Measurements from ENCODE around the gene PLEKHA4. TPM values are rescaled to one million over a fixed set of nuclear protein-coding genes. Genes with fewer than 3 reads are reported as not detected.

The PLEKHA4 gene
- polyA plus RNA-seq, 3 donors = 0.69 to 1.5 (median 1.1) TPM

DNA sequence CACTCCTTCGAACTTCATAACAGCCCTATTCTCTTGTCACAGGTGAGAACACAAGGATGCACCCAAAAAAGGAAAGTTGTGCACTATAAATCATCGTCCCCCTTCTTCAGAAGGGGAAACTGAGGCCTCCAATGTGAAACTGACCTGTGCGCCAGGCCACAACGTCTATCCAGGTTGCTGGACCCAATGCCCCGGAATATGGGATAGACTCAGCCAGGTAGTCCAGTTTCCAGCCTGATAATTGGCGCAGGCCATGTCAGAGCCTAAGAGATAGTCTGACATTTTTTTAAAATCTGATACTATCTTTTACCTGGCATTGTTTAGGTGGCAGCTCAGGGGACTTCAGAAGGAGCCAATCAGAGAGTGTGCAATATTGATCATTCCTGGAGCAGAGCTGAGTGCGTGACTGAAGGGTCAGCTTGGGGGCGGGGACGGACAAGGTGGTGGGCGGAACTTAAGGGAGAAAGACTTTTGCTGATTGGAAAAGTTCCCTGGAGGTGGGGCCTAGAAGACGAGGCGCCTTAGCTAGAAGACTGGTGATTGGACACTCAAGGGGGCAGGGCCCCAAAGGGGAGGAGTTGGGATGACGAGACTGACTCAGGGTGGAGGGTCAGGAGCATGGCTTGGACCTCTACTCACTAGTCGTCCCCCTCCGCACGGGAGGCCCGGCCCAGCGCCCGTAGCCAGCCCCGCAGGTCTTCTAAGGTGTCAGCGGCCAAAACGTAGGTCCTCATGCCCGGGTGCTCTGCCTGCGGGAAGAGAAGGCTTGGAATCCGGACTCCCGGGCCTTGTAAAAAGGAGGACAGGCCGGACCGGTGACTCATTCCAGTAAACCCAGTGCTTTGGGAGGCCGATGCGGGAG, 8.5 kb downstream of the PLEKHA4 start:
- Mint-ChIP-seq H3K4me1 (peaks cover 9% of the 10 kb centered on the region), H3K36me3 (no peaks in the 10 kb centered on the region), H3K27ac (peak overlapping the region in 5 of 7 donors; percentile 5 to 33 (median 22)), H3K4me3 (peak overlapping the region; percentile 35 to 80), H3K27me3 (ENCODE audit: low read depth in 3 of 3) (peaks cover 4 to 5% (median 4%) of the 10 kb centered on the region in 3 donors), H3K9me3 (peaks cover 0 to 3% (median 0%) of the 10 kb centered on the region in 7 donors)
- WGBS (ENCODE audit: insufficient coverage) = 75% methylated on average over 27 of the region's 30 CpGs
- Histone ChIP-seq H3K4me3 (replicated peaks in 1 of 3; ENCODE audit: low read depth in 2 of 3, low read length in 3 of 3) (peak overlapping the region in 2 of 3 experiments; percentile 34 to 64), H3K79me2 (ENCODE audit: insufficient read depth, low read length) (no peaks in the 10 kb centered on the region), H3K4me1 (ENCODE audit: control insufficient read depth in 1 of 2, insufficient read depth in 2 of 2, low read length in 2 of 2) (peaks cover 0 to 12% of the 10 kb centered on the region in 2 donors), H3K27ac (ENCODE audit: low read depth in 1 of 2, low read length in 2 of 2) (no peak overlapping the region), H3K36me3 (replicated peaks in 1 of 2; ENCODE audit: control insufficient read depth in 1 of 2, insufficient read depth in 2 of 2, low read length in 2 of 2) (no peaks in the 10 kb centered on the region), H3K9me3 (replicated peaks in 1 of 2; ENCODE audit: control insufficient read depth in 1 of 2, insufficient read depth in 1 of 2, low read length in 2 of 2) (no peaks in the 10 kb centered on the region), H2AFZ (ENCODE audit: insufficient read depth, low read depth, low read length, poor library complexity, severe bottlenecking) (peak overlapping the region; percentile 78), H4K20me1 (ENCODE audit: insufficient read depth, low read length) (no peaks in the 10 kb centered on the region), H3K27me3 (ENCODE audit: control insufficient read depth in 2 of 2, insufficient read depth in 2 of 2, low read length in 2 of 2) (no peaks in the 10 kb centered on the region), H3K4me2 (replicated peaks; ENCODE audit: extremely low read depth, low read length, poor library complexity, severe bottlenecking) (peak overlapping the region; percentile 76), H3K9ac (ENCODE audit: insufficient read depth, low read length, poor library complexity, severe bottlenecking) (peak overlapping the region; percentile 8)
- peak; percentile 55 to 74 (median 63) for DNase-seq
- TF ChIP-seq, protein P1, sequence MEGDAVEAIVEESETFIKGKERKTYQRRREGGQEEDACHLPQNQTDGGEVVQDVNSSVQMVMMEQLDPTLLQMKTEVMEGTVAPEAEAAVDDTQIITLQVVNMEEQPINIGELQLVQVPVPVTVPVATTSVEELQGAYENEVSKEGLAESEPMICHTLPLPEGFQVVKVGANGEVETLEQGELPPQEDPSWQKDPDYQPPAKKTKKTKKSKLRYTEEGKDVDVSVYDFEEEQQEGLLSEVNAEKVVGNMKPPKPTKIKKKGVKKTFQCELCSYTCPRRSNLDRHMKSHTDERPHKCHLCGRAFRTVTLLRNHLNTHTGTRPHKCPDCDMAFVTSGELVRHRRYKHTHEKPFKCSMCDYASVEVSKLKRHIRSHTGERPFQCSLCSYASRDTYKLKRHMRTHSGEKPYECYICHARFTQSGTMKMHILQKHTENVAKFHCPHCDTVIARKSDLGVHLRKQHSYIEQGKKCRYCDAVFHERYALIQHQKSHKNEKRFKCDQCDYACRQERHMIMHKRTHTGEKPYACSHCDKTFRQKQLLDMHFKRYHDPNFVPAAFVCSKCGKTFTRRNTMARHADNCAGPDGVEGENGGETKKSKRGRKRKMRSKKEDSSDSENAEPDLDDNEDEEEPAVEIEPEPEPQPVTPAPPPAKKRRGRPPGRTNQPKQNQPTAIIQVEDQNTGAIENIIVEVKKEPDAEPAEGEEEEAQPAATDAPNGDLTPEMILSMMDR (IDR thresholded peaks at IDR 0.05) = no peak
- intact Hi-C loops (cut with micrococcal nuclease) = no loop called here

DNA sequence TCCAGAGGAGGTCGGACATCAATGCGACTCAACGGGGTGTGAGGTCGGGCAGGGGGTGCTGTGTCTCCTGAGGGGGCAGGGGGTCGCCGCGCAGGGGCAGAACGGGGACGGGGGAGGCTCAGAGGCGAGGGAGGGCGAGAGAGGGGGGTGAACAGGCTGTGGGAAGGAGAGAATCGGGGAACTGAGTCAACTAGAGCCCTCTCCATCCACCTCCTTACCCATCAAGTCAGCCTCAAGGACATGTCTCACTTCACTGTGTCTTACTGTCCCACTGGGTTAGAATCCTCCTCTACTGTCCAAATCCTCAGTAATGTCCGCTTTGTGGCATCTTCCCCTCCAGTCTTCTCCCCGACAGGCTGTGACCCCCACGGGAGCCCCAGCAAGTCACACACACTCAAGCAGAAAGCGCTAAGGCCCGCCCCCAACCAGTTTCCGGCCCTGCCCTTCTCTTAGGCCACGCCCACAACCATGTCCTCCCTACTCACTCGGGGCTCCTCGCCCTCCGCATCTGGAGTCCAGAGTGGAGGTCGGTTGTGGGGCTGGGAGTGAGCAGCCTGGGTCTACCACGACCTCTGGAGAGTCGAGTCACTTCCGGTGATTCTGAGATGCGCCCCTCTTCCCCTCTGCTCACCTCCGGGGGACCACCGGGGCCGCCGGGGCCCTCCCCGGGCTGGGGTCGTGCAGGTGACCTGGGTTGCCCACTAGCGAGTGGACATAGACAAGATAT, 9.3 kb downstream of the PLEKHA4 start:
- Histone ChIP-seq H4K20me1 (ENCODE audit: insufficient read depth, low read length) (no peaks in the 10 kb centered on the region), H3K79me2 (ENCODE audit: insufficient read depth, low read length) (no peaks in the 10 kb centered on the region), H3K36me3 (replicated peaks in 1 of 2; ENCODE audit: control insufficient read depth in 1 of 2, insufficient read depth in 2 of 2, low read length in 2 of 2) (no peaks in the 10 kb centered on the region), H3K4me1 (ENCODE audit: control insufficient read depth in 1 of 2, insufficient read depth in 2 of 2, low read length in 2 of 2) (peaks cover 0 to 12% of the 10 kb centered on the region in 2 donors), H3K27ac (ENCODE audit: low read depth in 1 of 2, low read length in 2 of 2) (no peak overlapping the region), H3K9ac (ENCODE audit: insufficient read depth, low read length, poor library complexity, severe bottlenecking) (peak overlapping the region; percentile 38), H3K9me3 (replicated peaks in 1 of 2; ENCODE audit: control insufficient read depth in 1 of 2, insufficient read depth in 1 of 2, low read length in 2 of 2) (no peaks in the 10 kb centered on the region), H3K4me3 (replicated peaks in 1 of 3; ENCODE audit: low read depth in 2 of 3, low read length in 3 of 3) (peak overlapping the region; percentile 6 to 64 (median 34)), H3K27me3 (ENCODE audit: control insufficient read depth in 2 of 2, insufficient read depth in 2 of 2, low read length in 2 of 2) (no peaks in the 10 kb centered on the region), H3K4me2 (replicated peaks; ENCODE audit: extremely low read depth, low read length, poor library complexity, severe bottlenecking) (peak overlapping the region; percentile 76), H2AFZ (ENCODE audit: insufficient read depth, low read depth, low read length, poor library complexity, severe bottlenecking) (peak overlapping the region; percentile 78)
- H3K4me1 Mint-ChIP-seq = peaks cover 9% of the 10 kb centered on the region
- H3K4me3 Mint-ChIP-seq = peak overlapping the region; percentile 80 to 96
- no peaks in the 10 kb centered on the region for H3K36me3 Mint-ChIP-seq
- peaks cover under 1 to 4% (median 4%) of the 10 kb centered on the region in 3 donors for H3K27me3 Mint-ChIP-seq (ENCODE audit: low read depth in 3 of 3)
- TF ChIP-seq, protein P1 (IDR thresholded peaks at IDR 0.05) = no peak
- peak in 2 of 3 donors; percentile 53 to 67 for DNase-seq
- intact Hi-C loops (cut with micrococcal nuclease) = no loop called here
- H3K27ac Mint-ChIP-seq = peak overlapping the region; percentile 50 to 91 (median 76)
- peaks cover 0 to 3% (median 0%) of the 10 kb centered on the region in 7 donors for H3K9me3 Mint-ChIP-seq
- WGBS (ENCODE audit: insufficient coverage) = 50% methylated on average over 10 of the region's 34 CpGs
